SHP77 (cell line): Measurements from ENCODE around the gene RRAS2.

Experiments used
- DNase-seq, 2 experiments: peaks; one replicate each; lab custom pipeline; 2025; lab: John Stamatoyannopoulos, UW

Gene RRAS2

GRCh38 chr11:14336507-14337503, 22.2 kb downstream of the RRAS2 start:
- DNase-seq = no peak

GRCh38 chr11:14335712-14336111, 23.3 kb downstream of the RRAS2 start:
- no peak for DNase-seq

- no peak for DNase-seq
Measured at GRCh38 chr11:14334893-14335292, 24.1 kb downstream of the RRAS2 start.

- DNase-seq = no peak
Measured at GRCh38 chr11:14334192-14334591, 24.8 kb downstream of the RRAS2 start.

- no peak for DNase-seq
Measured at GRCh38 chr11:14331476-14332136, 27.4 kb downstream of the RRAS2 start.

GRCh38 chr11:14330881-14331280, 28.1 kb downstream of the RRAS2 start:
- DNase-seq = no peak

DNA sequence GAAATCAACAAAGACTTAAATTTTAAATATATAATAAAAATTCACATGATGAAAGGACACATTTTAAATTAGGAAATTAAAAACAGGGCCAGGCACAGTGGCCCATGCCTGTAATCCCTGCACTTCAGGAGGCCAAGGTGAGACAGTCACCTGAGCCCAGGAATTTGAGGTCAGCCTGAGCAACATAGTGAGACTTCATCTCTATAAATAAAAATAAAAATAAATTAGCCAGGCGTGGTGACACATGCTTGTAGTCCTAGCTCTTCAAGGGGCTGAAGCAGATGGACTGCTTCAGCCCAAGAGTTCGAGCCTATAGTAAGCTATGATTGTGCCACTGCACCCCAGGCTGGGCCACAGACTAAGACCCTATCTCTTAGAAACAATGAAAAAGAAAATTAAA, 29.3 kb downstream of the RRAS2 start:
- DNase-seq = no peak

DNA sequence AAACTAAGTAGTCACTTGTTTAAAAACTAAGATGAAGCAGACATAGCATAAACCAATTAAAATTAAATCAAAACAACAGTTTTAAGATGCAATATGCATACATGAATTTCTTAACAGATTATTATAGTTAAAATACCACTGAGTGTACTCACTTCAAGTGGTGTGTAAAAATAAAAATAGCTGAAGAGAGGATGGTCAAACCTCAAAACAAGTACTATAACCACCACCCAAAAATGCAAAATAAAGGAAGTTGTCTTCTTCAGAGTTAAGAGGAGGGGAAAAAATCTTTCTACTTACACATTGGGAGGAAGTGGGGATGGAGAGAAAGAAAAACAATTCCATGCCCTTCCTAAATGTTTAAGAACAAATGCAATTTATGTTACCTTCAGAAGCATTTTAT, 31.9 kb downstream of the RRAS2 start:
- no peak for DNase-seq

- no peak for DNase-seq
Measured at GRCh38 chr11:14323118-14323676, 35.8 kb downstream of the RRAS2 start.

- no peak for DNase-seq
Measured at GRCh38 chr11:14322510-14322909, 36.5 kb downstream of the RRAS2 start.

DNA sequence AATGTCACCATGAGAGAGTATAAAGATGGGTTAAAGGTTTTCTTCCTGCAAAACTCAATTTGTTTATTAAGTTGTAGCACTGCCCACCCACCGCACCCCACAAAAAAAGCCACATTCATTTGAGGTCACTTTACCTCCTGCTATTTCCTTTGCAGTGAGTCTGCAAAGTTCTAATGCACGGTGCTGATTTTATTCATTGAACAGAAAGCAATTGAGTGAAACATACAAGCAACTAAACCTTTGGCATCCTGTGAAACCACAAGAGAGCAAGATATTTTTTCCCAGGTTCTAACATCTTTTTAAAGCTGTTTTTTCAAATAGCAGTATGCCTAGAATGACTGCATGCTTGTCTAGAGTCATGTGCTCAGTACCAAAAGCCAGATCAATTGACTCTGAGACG, 39.0 kb downstream of the RRAS2 start:
- no peak for DNase-seq

DNA sequence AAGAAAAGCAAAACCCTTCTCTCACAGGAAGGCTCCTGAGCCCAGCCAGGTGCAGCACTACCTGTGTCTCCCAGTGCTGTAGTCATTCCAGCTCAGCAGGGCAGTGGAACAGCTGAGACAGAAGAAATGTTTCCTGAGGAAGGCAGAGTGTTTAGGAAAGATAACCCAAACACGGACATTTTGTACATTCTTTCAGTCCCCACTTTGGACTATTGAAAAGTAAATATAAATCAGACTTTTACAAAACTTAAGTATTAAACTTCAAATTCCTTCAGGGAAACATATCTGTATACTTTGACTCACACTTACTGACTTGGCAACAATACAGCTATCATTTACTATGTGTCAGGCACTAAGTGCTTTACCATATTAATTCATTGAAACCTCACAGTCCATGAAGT, 40.4 kb downstream of the RRAS2 start:
- DNase-seq = no peak

DNA sequence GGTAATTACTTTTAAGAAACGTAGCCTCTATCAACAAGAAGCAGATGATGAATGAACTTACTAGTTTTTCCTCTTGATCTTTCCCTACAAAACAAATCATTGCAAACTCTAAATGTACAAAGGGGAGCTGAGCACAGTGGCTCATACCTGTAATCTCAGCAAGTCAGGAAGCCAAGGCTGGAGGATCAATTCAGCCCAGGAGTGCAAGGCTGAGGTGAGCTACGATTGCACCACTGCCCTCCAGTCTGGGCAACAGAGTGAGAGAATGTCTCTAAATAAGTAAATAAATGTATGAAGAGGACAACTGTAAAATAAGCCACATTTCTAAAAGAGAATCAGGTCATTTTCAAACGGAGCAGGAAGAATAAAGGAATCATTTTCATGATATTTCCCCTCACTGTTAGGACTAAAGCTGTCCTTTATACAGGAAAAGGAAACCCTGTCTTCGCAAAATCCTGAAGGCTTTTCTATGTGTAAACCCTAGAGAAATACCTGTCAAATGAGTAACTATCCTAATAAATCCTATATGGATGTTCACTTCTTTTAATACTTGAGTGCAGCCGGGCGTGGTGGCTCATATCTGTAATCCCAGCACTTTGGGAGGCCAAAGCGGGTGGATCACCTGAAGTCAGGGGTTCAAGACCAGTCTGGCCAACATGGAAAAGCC, 41.2 kb downstream of the RRAS2 start:
- DNase-seq = no peak

DNA sequence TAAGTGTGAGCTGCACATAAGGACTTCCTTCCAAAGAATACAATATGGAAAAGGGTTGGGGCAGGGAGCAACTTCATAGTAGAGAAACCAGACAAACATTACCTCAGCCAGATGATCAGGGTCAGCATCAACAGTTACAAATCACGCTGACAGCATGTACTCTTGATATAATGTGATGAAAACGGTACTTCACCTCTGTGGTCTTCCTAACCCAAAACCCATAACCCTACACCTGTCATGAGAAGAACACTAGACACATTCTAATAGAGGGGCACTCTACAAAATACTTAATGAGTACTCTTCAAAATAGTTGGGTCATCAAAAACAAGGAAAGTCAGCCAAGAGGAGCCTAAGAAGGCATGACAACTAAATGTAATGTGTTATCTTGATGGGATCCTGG, 43.9 kb downstream of the RRAS2 start:
- DNase-seq = no peak

DNA sequence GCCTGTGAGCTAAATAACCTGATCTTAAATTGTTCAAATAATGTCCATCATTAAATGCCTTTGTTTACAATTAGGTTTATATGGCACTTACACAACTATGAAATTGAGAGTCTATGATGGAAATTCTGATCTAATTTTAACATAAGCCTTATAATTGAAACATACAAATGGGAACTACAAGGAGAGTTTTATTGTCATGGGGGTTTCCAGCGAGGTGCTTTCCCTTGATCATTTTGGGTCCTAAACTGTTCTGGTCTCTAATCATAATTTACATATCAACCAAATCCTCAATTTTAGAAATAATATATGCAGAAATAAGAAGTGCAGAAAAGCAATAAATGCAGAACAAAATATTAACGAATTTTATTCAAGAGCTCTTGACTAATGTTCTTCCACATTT, 44.9 kb downstream of the RRAS2 start:
- DNase-seq = no peak

GRCh38 chr11:14312736-14313438, 46.1 kb downstream of the RRAS2 start:
- DNase-seq = no peak

DNA sequence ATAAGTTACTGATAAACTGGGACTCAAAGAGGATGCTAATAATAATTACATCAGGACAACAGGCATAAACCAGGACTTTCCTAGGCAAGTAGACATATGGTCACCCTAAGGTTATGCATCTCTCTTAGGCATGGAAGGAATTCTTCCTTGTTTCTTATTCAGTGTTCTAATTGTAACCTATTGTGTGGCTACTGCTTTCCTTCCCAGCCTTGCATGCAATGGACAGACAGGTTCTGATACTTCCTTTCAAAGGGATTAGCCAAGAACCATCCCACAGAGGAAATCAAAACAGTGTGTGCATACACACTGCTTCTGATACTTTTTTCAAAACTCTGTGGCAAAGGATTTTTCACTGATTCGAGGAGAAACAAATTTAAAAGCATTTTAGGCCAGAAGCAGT, 48.3 kb downstream of the RRAS2 start:
- DNase-seq = no peak

DNA sequence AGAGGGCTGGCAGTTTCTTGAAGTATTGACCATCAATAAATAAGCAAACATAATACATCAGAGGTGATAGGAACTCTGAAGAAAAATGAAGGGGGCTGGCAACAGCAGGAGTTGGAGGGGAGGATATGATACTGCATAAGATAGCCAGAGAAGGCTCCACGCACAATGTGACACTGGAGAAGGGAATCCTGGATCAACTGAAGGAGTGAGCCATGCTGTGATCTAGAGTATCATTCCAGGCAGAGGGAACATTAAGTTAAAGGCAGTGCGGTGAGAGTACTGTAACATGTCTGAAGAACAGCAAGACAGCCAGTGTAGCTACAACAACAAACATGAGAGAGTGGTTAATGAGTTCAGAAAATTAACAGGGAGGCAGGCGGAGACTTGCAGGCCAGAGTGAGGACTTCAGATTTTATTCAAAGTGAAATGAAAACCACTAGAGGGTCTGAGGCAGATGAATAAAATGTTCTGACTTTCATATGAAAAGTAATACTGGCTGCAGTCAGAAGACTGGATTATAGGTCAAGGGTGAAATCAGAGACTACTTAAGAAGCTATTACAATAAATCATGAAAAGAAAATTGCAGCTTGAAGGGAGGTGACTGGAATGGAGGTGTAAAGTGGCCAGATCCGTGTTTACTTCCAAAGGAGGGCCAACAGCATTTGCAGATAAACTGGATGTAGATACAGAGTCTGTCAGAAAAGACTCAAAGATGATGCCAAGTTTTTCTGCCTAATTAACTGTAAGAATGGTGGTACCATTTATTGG, 49.4 kb downstream of the RRAS2 start:
- DNase-seq = no peak

DNA sequence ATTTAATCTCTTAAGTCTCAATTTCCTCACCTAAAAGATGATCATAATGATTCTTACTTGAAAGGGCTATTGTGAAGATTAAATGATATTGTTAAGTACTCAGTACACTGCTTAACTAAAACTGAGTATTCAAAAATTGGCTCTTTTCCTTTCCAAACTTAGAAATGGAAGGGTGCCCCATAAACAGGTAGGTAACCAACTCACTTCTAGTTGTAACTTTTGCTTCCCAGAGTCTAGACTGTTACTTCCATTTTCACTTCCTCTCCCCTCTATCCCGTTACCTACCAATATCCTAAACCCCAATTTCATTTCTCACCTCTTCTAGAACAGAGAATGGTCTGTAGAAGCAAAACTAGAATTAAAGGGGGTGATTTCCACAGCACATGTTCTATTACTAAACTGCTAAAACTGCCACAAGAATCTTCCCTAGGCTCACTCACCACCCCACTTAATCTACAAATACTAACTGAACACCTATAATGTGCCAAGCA, 50.0 kb downstream of the RRAS2 start:
- no peak for DNase-seq

DNA sequence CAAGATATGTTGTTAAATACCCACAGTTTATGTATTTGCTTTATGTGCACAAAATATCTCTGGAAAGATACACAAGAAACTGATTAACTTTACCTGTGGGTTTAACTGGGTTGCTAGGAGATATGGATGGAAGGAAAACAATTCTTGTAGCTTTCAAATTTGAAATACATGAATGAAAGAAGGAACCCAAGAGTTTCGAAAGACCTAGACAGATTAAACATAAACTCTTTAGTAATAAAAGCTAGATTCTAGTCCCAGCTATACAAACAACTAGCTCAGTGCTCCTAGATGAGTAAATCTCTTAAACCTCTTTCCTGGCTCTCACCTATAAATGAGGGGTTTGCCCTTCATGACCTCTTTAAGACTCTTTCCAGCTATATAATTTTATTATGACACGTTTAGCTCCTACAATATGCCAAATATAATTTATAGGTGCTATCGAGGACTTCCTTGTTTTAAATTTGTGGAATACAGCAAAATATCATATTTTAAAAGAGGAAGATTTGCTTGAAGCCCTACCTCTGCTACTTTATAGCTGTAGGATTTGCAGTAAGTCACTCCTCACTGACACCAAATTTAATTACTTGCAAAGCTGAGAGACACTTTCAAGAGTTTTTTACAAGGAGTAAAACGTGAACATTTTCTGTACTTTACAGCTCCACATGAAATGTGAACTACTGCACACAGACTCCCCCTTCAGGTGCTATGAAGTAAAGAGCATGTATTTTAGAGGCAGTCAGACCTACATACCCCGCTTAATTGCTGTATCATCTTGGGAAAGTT, 50.7 kb downstream of the RRAS2 start:
- DNase-seq = no peak
